ENCODE data around the gene BBS9. TPM values are rescaled to one million over a fixed set of nuclear protein-coding genes. Genes with fewer than 3 reads are reported as not detected.

BBS9 gene
- total RNA-seq, 1 donor from 2014 or later: 43.8 TPM

- intact Hi-C loops (cut with DNase I): no loop called here
- ATAC-seq (no peak), DNase-seq (ENCODE audit: low spot score) (no peak)
Observed at GRCh38 chr7:33326485-33326848, 197.1 kb downstream of the BBS9 start.

GRCh38 chr7:33327427-33327826 is 198.1 kb downstream of the BBS9 start:
- no peak for ATAC-seq
- no peak for DNase-seq (ENCODE audit: low spot score)
- intact Hi-C loops (cut with DNase I): no loop called here

- ATAC-seq (no peak), DNase-seq (ENCODE audit: low spot score) (no peak)
- intact Hi-C loops (cut with DNase I): no loop called here
Observed at GRCh38 chr7:33334349-33334748, 205.0 kb downstream of the BBS9 start.

- no peak for DNase-seq (ENCODE audit: low spot score)
- ATAC-seq: no peak
- intact Hi-C loops (cut with DNase I): no loop called here
Observed at GRCh38 chr7:33336820-33337219, 207.5 kb downstream of the BBS9 start.

GRCh38 chr7:33339074-33339790 is 209.9 kb downstream of the BBS9 start:
- intact Hi-C loops (cut with DNase I): no loop called here
- no peak for DNase-seq (ENCODE audit: low spot score)
- ATAC-seq: no peak

GRCh38 chr7:33346055-33346454 is 216.7 kb downstream of the BBS9 start:
- DNase-seq (ENCODE audit: low spot score): no peak
- intact Hi-C loops (cut with DNase I): no loop called here
- no peak for ATAC-seq

GRCh38 chr7:33350577-33350976 is 221.2 kb downstream of the BBS9 start:
- intact Hi-C loops (cut with DNase I): no loop called here
- DNase-seq (ENCODE audit: low spot score) (no peak), ATAC-seq (no peak)

GRCh38 chr7:33351709-33352108 is 222.3 kb downstream of the BBS9 start:
- no peak for ATAC-seq

GRCh38 chr7:33354201-33354600 is 224.8 kb downstream of the BBS9 start:
- no peak for ATAC-seq
- DNase-seq (ENCODE audit: low spot score): no peak
- intact Hi-C loops (cut with DNase I): no loop called here

More at GRCh38 chr7:33351709-33352108, 222.3 kb downstream of the BBS9 start:
- DNase-seq (ENCODE audit: low spot score): no peak
- intact Hi-C loops (cut with DNase I): no loop called here

- no peak for DNase-seq (ENCODE audit: low spot score)
- no peak for ATAC-seq
- intact Hi-C loops (cut with DNase I): no loop called here
Observed at GRCh38 chr7:33355386-33355785, 226.0 kb downstream of the BBS9 start.

- no peak for DNase-seq (ENCODE audit: low spot score)
- ATAC-seq: no peak
- intact Hi-C loops (cut with DNase I): no loop called here
Observed at GRCh38 chr7:33356336-33356735, 227.0 kb downstream of the BBS9 start.

- no peak for ATAC-seq
- intact Hi-C loops (cut with DNase I): no loop called here
Observed at GRCh38 chr7:33357846-33358245, 228.5 kb downstream of the BBS9 start.

GRCh38 chr7:33369888-33370287 is 240.5 kb downstream of the BBS9 start:
- no peak for DNase-seq (ENCODE audit: low spot score)
- ATAC-seq: no peak
- intact Hi-C loops (cut with DNase I): no loop called here

More at GRCh38 chr7:33357846-33358245, 228.5 kb downstream of the BBS9 start:
- no peak for DNase-seq (ENCODE audit: low spot score)

GRCh38 chr7:33373195-33373594 is 243.8 kb downstream of the BBS9 start:
- DNase-seq (ENCODE audit: low spot score): no peak
- intact Hi-C loops (cut with DNase I): no loop called here
- no peak for ATAC-seq

GRCh38 chr7:33379891-33380525 is 250.6 kb downstream of the BBS9 start:
- DNase-seq (ENCODE audit: low spot score): no peak
- intact Hi-C loops (cut with DNase I): no loop called here
- no peak for ATAC-seq

GRCh38 chr7:33388332-33388731 is 259.0 kb downstream of the BBS9 start:
- DNase-seq (ENCODE audit: low spot score) (no peak), ATAC-seq (no peak)
- intact Hi-C loops (cut with DNase I): no loop called here

GRCh38 chr7:33392148-33392547 is 262.8 kb downstream of the BBS9 start:
- DNase-seq (ENCODE audit: low spot score): no peak
- intact Hi-C loops (cut with DNase I): no loop called here
- no peak for ATAC-seq

- intact Hi-C loops (cut with DNase I): no loop called here
- ATAC-seq (no peak), DNase-seq (ENCODE audit: low spot score) (no peak)
Observed at GRCh38 chr7:33393770-33394169, 264.4 kb downstream of the BBS9 start.

GRCh38 chr7:33395340-33395739 is 266.0 kb downstream of the BBS9 start:
- ATAC-seq: no peak
- no peak for DNase-seq (ENCODE audit: low spot score)
- intact Hi-C loops (cut with DNase I): no loop called here

GRCh38 chr7:33399528-33400213 is 270.3 kb downstream of the BBS9 start:
- ATAC-seq: no peak

More at GRCh38 chr7:33399528-33400213, 270.3 kb downstream of the BBS9 start:
- DNase-seq (ENCODE audit: low spot score): no peak
- intact Hi-C loops (cut with DNase I): no loop called here
